ENCODE data around the gene CNTNAP1.

DNA sequence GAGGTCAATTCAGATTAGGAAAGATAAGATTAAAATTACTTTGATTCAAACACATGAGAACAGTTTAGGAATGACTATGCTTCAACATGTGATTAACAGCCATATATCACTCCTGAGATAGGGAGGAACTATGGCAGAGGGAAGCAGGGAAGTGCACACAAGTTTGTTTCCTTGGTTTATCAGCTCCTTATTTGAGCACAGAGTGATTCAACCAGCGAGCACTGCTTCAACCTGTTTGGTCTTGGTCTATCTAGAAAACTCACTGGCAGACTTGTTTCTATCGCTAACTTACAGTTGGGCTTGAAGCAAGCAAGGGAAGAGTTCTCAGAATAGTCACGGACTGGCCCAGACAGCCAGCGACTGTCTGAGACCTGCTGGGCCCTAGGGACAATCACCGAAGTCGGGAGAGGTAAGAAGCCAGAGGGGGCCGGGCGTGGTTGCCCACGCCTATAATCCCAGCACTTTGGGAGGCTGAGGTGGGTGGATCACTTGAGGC, 49.3 kb upstream of the CNTNAP1 start:
- TF ChIP-seq, protein P1, sequence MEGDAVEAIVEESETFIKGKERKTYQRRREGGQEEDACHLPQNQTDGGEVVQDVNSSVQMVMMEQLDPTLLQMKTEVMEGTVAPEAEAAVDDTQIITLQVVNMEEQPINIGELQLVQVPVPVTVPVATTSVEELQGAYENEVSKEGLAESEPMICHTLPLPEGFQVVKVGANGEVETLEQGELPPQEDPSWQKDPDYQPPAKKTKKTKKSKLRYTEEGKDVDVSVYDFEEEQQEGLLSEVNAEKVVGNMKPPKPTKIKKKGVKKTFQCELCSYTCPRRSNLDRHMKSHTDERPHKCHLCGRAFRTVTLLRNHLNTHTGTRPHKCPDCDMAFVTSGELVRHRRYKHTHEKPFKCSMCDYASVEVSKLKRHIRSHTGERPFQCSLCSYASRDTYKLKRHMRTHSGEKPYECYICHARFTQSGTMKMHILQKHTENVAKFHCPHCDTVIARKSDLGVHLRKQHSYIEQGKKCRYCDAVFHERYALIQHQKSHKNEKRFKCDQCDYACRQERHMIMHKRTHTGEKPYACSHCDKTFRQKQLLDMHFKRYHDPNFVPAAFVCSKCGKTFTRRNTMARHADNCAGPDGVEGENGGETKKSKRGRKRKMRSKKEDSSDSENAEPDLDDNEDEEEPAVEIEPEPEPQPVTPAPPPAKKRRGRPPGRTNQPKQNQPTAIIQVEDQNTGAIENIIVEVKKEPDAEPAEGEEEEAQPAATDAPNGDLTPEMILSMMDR (IDR thresholded peaks at IDR 0.05): no peak
- TF ChIP-seq POLR2A (IDR thresholded peaks at IDR 0.05): no peak
